OCI-LY7 (cell line): Measurements from ENCODE around the gene GOLIM4. TPM values are rescaled to one million over a fixed set of nuclear protein-coding genes. Genes with fewer than 3 reads are reported as not detected.

Source experiments
- BruUV-seq: library from RNA; stranded (reverse); fragments of 400-500 nt; replicated peaks from 2 replicates; lab custom pipeline; 2021; lab: Mats Ljungman, UMichigan
- CTCF ChIA-PET: fragments of 300-600 bp; sonication (Branson Sonifier 250); formaldehyde crosslinking; loops from one replicate; lab custom pipeline; 2022; ENCODE audit warnings: antibody characterized with exemption; ENCODE audit not compliant: unreplicated experiment; lab: Charles Lee
- POLR2A ChIA-PET: fragments of 300-600 bp; sonication (Branson Sonifier 250); formaldehyde crosslinking; loops from one replicate; lab custom pipeline; 2022; ENCODE audit warnings: antibody characterized with exemption; lab: Charles Lee
- DNase-seq: peaks from one replicate; pipeline ENCODE4 v3.0.0-alpha.2; 2015; ENCODE audit warnings: low spot score
- H2AFZ ChIP-seq: fragments of 200-600 bp; sonication (generic), shearing (Covaris generic); 2 replicates; pipeline ENCODE4 v1.6.1; 2014; ENCODE audit warnings: mild to moderate bottlenecking, antibody characterized with exemption, low read length, moderate library complexity
- H3K27ac ChIP-seq: fragments of 200-600 bp; sonication (generic); 2 replicates; pipeline ENCODE4 v1.5.1; 2014; ENCODE audit warnings: mixed run types, low read depth, mild to moderate bottlenecking, moderate library complexity, low read length, inconsistent platforms; ENCODE audit not compliant: poor library complexity, severe bottlenecking
- H3K36me3 ChIP-seq: fragments of 200-600 bp; sonication (generic); 2 replicates; pipeline ENCODE4 v1.6.1; 2014; ENCODE audit warnings: mild to moderate bottlenecking, antibody characterized with exemption, low read length, moderate library complexity, mixed read lengths; ENCODE audit not compliant: insufficient read depth
- H3K4me1 ChIP-seq: fragments of 200-600 bp; sonication (generic); 2 replicates; pipeline ENCODE4 v1.5.1; 2014; ENCODE audit warnings: mild to moderate bottlenecking, low read length; ENCODE audit not compliant: insufficient read depth, poor library complexity, severe bottlenecking
- H3K4me2 ChIP-seq: fragments of 200-600 bp; sonication (generic); 2 replicates; pipeline ENCODE4 v1.6.1; 2014; ENCODE audit warnings: mild to moderate bottlenecking, low read length
- H3K4me3 ChIP-seq: fragments of 200-600 bp; sonication (generic); 2 replicates; pipeline ENCODE4 v1.5.1; 2014; ENCODE audit warnings: mild to moderate bottlenecking, low read depth, low read length; ENCODE audit not compliant: poor library complexity, severe bottlenecking
- H3K79me2 ChIP-seq: fragments of 200-600 bp; sonication (generic); 2 replicates; pipeline ENCODE4 v1.6.1; 2016; ENCODE audit warnings: low read depth, mild to moderate bottlenecking, low read length, moderate library complexity, mixed read lengths; ENCODE audit not compliant: insufficient read depth
- H3K9me2 ChIP-seq: fragments of 200-600 bp; sonication (generic); 2 replicates; pipeline ENCODE4 v1.6.1; 2016; ENCODE audit warnings: mild to moderate bottlenecking, low read length, mixed read lengths; ENCODE audit not compliant: insufficient read depth
- H3K9me3 ChIP-seq: fragments of 200-600 bp; sonication (generic); 2 replicates; pipeline ENCODE4 v1.6.1; 2014; ENCODE audit warnings: mild to moderate bottlenecking, mixed run types, low read length, mixed read lengths
- H4K20me1 ChIP-seq: fragments of 200-600 bp; sonication (generic); 2 replicates; pipeline ENCODE4 v1.6.1; 2014; ENCODE audit warnings: mild to moderate bottlenecking, antibody characterized with exemption, low read length, moderate library complexity, mixed read lengths; ENCODE audit not compliant: insufficient read depth
- CTCF ChIP-seq: fragments of 200-600 bp; sonication (generic); conservative IDR thresholded peaks from 2 replicates; pipeline ENCODE4 v1.5.1; 2014; ENCODE audit warnings: mild to moderate bottlenecking, antibody characterized with exemption, low read length, moderate library complexity, mixed read lengths
- EZH2phosphoT487 ChIP-seq: fragments of 200-600 bp; sonication (generic); IDR thresholded peaks from 2 replicates; pipeline ENCODE4 v1.6.1; 2018; ENCODE audit warnings: low read depth, borderline replicate concordance, mild to moderate bottlenecking, mixed run types, antibody characterized with exemption, low read length, moderate library complexity, mixed read lengths
- intact Hi-C: fragments of 100-400 bp; cut with micrococcal nuclease; formaldehyde crosslinking; loops from one replicate; pipeline ENCODE4 v1.10.0; 2022; ENCODE audit not compliant: unreplicated experiment
- total RNA-seq, 2 experiments: library from RNA; depleted of rRNA in 1 of 2; stranded (reverse); fragments of >200 nt in 1 of 2; shearing (Covaris generic) in 1 of 2; gene quantifications; 2 replicates each; pipeline ENCODE4 v1.2.3, GENCODE V29; 2014 to 2022

Gene GOLIM4
- total RNA-seq, 2 experiments from 2014 or later, result 31.2 to 42.8 TPM

GRCh38 chr3:168080499-168081170, 15.1 kb downstream of the GOLIM4 start:
- POLR2A ChIA-PET, result interaction anchor here (0.6 to 3.6 kb wide), 7 partner anchors 8 to 395 kb away, joined by 3 to 17 read pairs (median 4); no protein-coding TSS in a partner anchor

GRCh38 chr3:168080022-168080421, 15.7 kb downstream of the GOLIM4 start:
- Histone ChIP-seq H4K20me1 (no peaks in the 10 kb centered on the region; the same call in 1 of the 2 replicates), H3K27ac (peak overlapping the region; percentile 49), H3K4me3 (no peak overlapping the region), H3K79me2 (peaks cover 93% of the 10 kb centered on the region), H3K36me3 (peaks cover 10% of the 10 kb centered on the region), H2AFZ (no peak overlapping the region), H3K9me3 (no peaks in the 10 kb centered on the region), H3K4me2 (no peak overlapping the region), H3K4me1 (peaks cover 47% of the 10 kb centered on the region), H3K9me2 (no peaks in the 10 kb centered on the region)
- intact Hi-C loops, result no loop called here
- BruUV-seq, result no TSS peak
- no peak for TF ChIP-seq EZH2phosphoT487
- no peak for TF ChIP-seq CTCF
- CTCF ChIA-PET, result interaction anchor here (1.0 kb wide), 1 partner anchor 14 kb away, joined by 3 read pairs; no protein-coding TSS in a partner anchor
- POLR2A ChIA-PET, result interaction anchor here (0.8 to 3.6 kb wide), 7 partner anchors 9 to 344 kb away, joined by 3 to 17 read pairs (median 3); partner anchors contain the start of gene SERPINI1
- DNase-seq, result no peak

More at GRCh38 chr3:168080499-168081170, 15.1 kb downstream of the GOLIM4 start:
- Histone ChIP-seq H3K79me2 (peaks cover 97% of the 10 kb centered on the region), H4K20me1 (no peaks in the 10 kb centered on the region; the same call in 1 of the 2 replicates), H3K9me3 (no peaks in the 10 kb centered on the region), H3K4me1 (peaks cover 54% of the 10 kb centered on the region), H3K27ac (peak overlapping the region; percentile 49), H3K9me2 (no peaks in the 10 kb centered on the region), H3K36me3 (peaks cover 10% of the 10 kb centered on the region), H2AFZ (no peak overlapping the region), H3K4me3 (peak overlapping the region; percentile 34), H3K4me2 (peak overlapping the region; percentile 65)
- DNase-seq, result peak; percentile 67
- TF ChIP-seq EZH2phosphoT487 (no peak), CTCF (no peak)
- intact Hi-C loops, result no loop called here
- CTCF ChIA-PET, result interaction anchor here (1.0 kb wide), 1 partner anchor 13 kb away, joined by 3 read pairs; no protein-coding TSS in a partner anchor
- BruUV-seq, result no TSS peak
